Activated T-cell treated with anti-CD3 and anti-CD28 coated beads for 48 hours (primary cell): ENCODE results near the gene MCM7.
A peak's percentile ranks its signal among the peaks of the same experiment; 100 is the strongest.

Experiments
- DNase-seq: peaks from one replicate; pipeline ENCODE4 v3.0.0-alpha.2; 2020; ENCODE audit warnings: low read depth

MCM7 gene

DNA sequence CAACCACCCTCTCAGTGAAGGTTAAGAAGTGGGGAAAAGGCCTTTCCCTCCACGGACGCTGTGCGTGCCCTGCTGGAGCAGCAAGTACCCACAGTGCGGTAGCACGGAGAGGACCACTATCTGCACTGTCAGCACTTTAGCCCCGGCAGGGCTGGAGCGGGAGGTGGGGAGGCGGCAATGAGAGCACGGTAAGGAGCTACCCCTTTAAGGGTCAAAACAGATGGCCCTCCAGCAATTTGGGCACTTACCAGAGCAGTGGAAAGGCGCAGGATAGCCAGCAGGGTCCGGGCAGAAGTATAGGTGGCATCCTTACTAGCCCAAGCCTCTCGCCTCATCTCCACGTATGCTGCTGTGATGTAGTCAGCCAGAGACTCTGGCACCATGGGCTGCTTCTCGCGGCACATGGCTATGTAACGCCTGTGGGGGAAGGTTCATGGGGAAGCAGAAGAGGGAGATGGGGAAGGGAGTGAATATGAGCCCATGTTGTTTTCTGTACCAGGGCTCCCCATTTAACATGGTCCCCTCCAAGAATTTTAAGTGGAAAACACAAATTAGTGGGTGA is 7.2 kb downstream of the MCM7 start:
- DNase-seq, result no peak

DNA sequence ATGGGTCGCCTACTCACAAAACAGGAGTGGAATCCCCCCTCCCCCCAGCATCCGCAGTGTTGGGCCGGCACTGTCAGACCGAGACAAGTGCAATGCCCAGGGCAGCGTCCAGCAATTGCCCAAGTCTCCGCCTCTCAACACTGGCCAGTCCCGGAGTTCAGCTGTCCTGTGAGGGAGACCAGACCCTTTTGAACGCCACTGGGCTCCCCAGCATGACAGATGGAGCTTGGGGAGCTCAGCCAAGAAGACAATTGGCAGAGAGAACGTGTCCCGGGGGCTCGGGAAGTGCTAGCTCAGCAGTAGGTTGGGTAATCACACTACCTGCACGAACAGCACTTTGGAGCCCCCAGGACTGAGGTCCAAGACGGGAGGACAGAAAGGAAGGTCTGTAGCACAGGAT is 7.7 kb downstream of the MCM7 start:
- DNase-seq, result no peak

- DNase-seq, result no peak
Measured at GRCh38 chr7:100093054-100093453, 8.1 kb downstream of the MCM7 start.

- peak; percentile 23 for DNase-seq
Measured at GRCh38 chr7:100091411-100092181, 9.6 kb downstream of the MCM7 start.

GRCh38 chr7:100090527-100091410 is 10.4 kb downstream of the MCM7 start:
- DNase-seq, result no peak

DNA sequence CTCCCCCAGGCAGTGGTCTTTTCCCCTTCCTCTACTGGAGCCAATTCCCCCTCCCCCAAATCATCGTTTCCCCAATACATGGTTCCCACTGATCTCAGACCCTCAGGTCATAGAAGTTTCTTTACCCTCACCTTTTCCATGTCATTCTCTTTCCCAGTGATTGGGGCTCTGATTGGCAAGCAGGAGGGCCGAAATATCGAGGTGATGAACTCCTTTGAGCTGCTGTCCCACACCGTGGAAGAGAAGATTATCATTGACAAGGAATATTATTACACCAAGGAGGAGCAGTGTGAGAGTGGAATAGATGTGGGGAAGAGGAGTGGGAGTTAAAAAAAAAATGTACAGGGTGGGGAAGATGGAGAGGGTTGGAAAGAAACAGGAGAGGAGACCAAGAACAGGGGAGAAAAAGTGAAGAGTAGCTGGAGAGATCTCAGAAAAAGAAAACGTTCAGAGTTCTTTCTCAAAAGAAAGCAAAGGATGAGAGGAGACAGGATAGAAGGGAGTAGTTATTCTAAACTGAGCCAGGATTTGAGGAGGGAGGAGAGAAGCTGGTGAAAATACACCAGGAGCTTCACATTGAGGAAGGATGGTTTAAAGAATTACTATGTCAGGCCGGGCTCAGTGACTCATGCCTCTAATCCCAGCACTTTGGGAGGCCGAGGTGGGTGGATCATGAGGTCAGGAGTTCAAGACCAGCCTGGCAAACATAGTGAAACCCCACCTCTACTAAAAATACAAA is 11.6 kb downstream of the MCM7 start:
- no peak for DNase-seq

GRCh38 chr7:100088621-100089457 is 12.4 kb downstream of the MCM7 start, which contains the start of gene COPS6:
Gene COPS6 (plus strand): TSS chr7:100088969. CDS start chr7:100088991, 22 bp downstream.
- peak; percentile 85 for DNase-seq

- DNase-seq, result no peak
Measured at GRCh38 chr7:100088095-100088620, 13.0 kb downstream of the MCM7 start.

DNA sequence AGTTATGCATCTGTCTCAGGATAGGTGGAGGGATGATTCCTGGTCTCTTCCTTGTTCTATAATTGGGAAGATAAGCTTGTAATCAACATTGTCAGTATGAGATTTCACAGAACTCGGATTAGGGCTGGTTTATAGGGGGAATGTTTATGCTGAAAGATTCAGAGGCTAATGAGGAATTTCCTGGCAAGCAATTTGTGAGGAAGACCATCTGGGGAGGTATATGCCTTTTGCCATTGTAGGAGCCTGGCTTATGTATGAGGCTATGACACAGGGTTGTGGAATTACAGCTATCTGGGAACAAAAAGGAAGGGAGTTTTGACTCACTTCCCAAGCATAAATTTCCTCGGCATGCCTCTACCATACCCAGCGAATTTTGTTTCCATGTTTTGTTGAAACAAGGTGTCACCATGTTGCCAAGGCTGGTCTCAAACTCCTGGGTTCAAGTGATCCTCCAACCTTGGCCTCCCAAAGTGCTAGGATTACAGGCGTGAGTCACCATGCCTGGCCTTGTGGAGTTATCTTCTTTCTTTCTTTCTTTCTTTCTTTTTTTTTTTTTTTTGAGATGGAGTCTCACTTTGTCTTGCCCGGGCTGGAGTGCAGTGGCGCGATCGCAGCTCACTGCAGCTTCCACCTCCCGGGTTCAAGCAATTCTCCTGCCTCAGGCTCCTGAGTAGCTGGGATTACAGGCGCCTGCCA is 14.0 kb downstream of the MCM7 start:
- DNase-seq, result no peak

DNA sequence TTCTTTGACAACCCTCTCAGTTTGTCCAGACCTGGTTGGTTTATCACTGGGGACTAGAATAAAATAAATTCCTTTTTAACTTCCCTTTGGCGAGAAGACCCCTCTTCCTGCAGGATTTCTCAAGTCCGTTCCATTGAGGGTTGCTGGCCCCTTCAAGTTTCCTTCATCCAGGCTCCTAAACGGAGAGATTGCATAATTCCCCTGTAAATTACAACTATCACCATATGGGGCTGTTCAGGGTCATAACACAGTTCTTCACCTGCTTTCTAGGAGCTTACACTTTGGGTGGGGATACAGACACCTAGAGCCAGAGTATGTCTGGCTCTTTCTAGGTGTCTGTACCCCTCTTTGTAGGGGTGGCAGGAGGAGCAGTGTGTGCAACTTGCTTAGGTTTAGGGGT is 15.7 kb downstream of the MCM7 start:
- DNase-seq, result no peak

GRCh38 chr7:100082978-100083377 is 18.2 kb downstream of the MCM7 start:
- DNase-seq, result no peak

- DNase-seq, result peak; percentile 99
Measured at GRCh38 chr7:100081535-100082102, 19.6 kb downstream of the MCM7 start, which contains the start of gene ZNF3. Gene ZNF3 (minus strand): TSS chr7:100081723. CDS start chr7:100077357, 4,366 bp downstream.

DNA sequence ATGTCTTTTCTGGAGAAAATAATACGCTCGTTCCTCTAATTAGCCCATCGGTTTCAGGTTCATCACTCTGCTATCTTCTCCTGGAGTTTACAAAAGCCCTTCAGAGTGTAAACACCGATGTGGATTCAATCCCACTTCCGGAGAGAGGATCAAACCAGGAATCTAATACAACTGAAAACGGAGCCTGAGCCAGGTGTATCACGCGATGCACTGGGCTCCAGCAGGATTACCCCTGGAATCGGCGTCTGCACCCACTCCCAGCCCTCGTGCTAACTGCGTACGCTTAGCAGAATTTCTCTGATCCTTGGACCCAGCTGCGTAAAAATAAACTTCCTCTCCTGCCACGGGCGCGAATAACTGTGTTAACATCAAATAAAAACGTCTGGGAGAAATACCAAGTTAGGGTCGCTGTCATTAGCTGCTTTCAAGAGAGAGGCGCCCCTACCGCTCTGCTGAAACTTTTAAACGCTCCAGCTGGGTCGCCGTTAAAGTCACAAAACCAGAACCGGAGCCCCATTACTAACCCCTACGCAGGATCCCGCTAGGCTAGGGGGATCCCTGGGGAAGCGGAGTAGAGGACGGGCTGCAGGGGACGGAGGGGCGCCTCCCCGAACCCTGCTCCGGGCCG is 20.2 kb downstream of the MCM7 start:
- no peak for DNase-seq

DNA sequence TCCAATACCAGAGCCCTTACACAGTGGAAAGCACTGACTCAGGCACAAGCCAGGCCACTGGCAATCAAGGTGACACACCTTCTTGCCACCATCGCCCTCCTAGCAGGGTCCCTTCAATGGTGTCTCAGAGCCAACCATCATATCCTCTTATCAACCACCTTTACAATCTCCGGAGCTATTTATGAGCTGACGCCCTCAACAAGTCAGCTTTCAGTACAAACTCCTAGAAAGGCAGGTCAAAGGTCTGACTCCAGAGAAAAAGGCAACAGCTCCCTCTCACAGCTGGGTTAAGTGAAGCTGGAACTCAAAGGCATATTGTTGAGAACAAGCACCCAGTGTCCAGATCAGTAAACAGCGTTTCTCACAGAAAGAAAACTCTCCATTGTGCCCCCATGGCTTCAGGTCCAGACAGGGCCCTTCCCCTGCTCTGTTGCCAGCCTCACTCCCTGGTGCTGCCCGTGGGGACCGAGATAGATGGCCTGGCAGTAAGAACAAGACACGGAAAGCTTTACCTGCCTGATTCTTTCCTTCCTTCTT is 22.1 kb downstream of the MCM7 start:
- DNase-seq, result no peak

DNA sequence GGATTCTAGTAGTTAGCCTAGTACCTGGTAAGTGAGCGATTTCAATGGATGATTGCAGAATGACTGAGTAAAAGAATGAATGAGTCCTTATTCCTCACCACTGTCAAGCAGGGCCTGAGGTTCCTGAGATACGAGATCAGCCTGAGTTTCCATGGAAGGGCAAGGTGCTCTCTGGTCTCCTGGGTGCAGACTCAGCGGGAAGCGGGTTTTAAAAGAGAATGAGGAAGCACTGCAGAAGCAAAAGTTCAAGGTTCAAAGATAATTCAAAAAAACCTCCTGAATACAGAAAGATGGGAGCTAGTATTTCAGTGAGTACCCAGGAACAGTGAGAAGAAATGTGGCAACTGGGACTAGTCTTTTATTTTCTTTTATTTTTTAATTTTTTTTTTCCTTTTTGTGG is 24.0 kb downstream of the MCM7 start:
- DNase-seq, result no peak

- no peak for DNase-seq
Measured at GRCh38 chr7:100075418-100075817, 25.8 kb downstream of the MCM7 start.

GRCh38 chr7:100074841-100075240 is 26.4 kb downstream of the MCM7 start:
- no peak for DNase-seq

DNA sequence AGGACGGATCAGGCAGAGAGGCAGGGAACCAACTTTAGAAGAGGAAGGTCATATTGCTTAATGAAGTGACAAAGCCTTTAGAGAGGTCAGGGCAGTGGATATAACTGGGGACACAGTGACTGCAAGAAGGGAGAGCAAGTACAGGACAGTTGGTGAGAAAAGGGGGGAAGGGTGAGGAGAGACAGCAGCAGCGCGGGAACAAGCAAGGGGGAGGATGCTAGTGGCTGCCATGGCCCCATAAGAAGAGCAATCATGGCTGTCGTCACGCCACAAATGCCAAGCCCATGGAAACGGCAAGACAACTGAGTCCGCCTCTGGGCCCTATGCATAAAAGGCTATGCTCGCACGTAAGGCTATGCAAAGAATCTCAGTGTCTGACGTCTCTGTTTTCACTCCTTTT is 28.7 kb downstream of the MCM7 start:
- DNase-seq, result no peak
